IMR-90 (cell line): ENCODE measurements around the gene CSPG5.

Experiments used
- BHLHE40 ChIP-seq: fragments of 150-350 bp; IDR thresholded peaks from 2 replicates; pipeline ENCODE4 v1.6.1; 2016; ENCODE audit warnings: mild to moderate bottlenecking, low read depth, low read length
- CTCF ChIP-seq: conservative IDR thresholded peaks from 2 replicates; pipeline ENCODE4 v1.5.1; 2012; ENCODE audit warnings: mild to moderate bottlenecking, low read depth, low read length, improper control_type of control experiment
- RCOR1 ChIP-seq: IDR thresholded peaks from 2 replicates; pipeline ENCODE4 v1.6.1; 2012; ENCODE audit warnings: mild to moderate bottlenecking, low read length, improper control_type of control experiment; ENCODE audit not compliant: insufficient replicate concordance
- RFX5 ChIP-seq: IDR thresholded peaks from 2 replicates; pipeline ENCODE4 v1.8.0; 2012; ENCODE audit warnings: low read depth, mild to moderate bottlenecking, low read length, moderate library complexity
- TF ChIP-seq, protein P1 (sequence below): fragments of 150-350 bp; IDR thresholded peaks from 2 replicates; pipeline ENCODE4 v1.6.1; 2016; ENCODE audit warnings: low read depth, mild to moderate bottlenecking, low read length, moderate library complexity, borderline replicate concordance

- TF ChIP-seq RCOR1 = no peak
- no peak for TF ChIP-seq RFX5
- TF ChIP-seq CTCF = no peak
- TF ChIP-seq, protein P1, sequence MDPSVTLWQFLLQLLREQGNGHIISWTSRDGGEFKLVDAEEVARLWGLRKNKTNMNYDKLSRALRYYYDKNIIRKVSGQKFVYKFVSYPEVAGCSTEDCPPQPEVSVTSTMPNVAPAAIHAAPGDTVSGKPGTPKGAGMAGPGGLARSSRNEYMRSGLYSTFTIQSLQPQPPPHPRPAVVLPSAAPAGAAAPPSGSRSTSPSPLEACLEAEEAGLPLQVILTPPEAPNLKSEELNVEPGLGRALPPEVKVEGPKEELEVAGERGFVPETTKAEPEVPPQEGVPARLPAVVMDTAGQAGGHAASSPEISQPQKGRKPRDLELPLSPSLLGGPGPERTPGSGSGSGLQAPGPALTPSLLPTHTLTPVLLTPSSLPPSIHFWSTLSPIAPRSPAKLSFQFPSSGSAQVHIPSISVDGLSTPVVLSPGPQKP = no peak
- no peak for TF ChIP-seq BHLHE40
These were observed 13.6 kb upstream of the CSPG5 start for GRCh38 chr3:47592066-47592795.
